LNCaP clone FGC (cell line): Measurements from ENCODE around the gene CXCL13.
A peak's percentile ranks its signal among the peaks of the same experiment; 100 is the strongest.
"Not testable (repeated sequence)": the region's sequence is repeated elsewhere in the genome, so short reads cannot be mapped to it uniquely, and the experiment has no call there.

Experiments used
- DNase-seq: peaks from one replicate; pipeline ENCODE4 v3.0.0-alpha.2; 2011; ENCODE audit warnings: low read depth
- H3K4me3 ChIP-seq: 2 replicates; pipeline ENCODE4 v1.5.1; 2011; ENCODE audit warnings: mild to moderate bottlenecking, low read depth, low read length, control low read depth
- CTCF ChIP-seq: IDR thresholded peaks from 2 replicates; pipeline ENCODE4 v1.5.1; 2012; ENCODE audit warnings: mild to moderate bottlenecking; ENCODE audit not compliant: control insufficient read depth, insufficient read depth; ENCODE audit errors: extremely low read depth

Gene CXCL13

GRCh38 chr4:77653162-77653758, 47.6 kb downstream of the CXCL13 start:
- DNase-seq: peak; percentile 11
- TF ChIP-seq CTCF: no peak
- H3K4me3 ChIP-seq: no peak overlapping the region

GRCh38 chr4:77660318-77660717, 54.7 kb downstream of the CXCL13 start:
- not testable (repeated sequence) for H3K4me3 ChIP-seq, DNase-seq
